SKM-1 treated with dmso at 0.1 percent for 144 hours (cell line): ENCODE measurements around the gene ELAVL4.
"Not testable (repeated sequence)": the region's sequence is repeated elsewhere in the genome, so short reads cannot be mapped to it uniquely, and the experiment has no call there.

Source experiments
- DNase-seq: peaks from one replicate; lab custom pipeline; 2025; ENCODE audit not compliant: unreplicated experiment; lab: John Stamatoyannopoulos, UW

Gene ELAVL4

DNA sequence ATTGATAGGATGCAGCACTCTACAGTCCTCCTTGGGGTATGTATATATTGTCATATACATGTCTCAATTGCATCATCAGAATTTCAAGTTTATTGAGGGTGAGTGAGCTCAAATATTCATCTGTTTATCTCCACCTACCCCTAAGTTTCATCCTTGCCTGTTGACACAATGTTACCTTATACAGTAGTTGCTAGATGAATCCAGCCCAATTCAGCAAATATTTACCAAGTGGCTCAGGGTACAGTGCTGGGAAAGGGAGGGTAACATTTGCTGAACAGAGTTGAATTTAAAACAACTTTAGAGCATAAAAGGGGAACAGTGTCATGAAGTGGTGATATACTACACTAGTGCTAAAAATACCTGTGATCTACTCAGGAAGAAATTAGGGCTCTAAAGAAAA is 14.4 kb downstream of the ELAVL4 start:
- no peak for DNase-seq

DNA sequence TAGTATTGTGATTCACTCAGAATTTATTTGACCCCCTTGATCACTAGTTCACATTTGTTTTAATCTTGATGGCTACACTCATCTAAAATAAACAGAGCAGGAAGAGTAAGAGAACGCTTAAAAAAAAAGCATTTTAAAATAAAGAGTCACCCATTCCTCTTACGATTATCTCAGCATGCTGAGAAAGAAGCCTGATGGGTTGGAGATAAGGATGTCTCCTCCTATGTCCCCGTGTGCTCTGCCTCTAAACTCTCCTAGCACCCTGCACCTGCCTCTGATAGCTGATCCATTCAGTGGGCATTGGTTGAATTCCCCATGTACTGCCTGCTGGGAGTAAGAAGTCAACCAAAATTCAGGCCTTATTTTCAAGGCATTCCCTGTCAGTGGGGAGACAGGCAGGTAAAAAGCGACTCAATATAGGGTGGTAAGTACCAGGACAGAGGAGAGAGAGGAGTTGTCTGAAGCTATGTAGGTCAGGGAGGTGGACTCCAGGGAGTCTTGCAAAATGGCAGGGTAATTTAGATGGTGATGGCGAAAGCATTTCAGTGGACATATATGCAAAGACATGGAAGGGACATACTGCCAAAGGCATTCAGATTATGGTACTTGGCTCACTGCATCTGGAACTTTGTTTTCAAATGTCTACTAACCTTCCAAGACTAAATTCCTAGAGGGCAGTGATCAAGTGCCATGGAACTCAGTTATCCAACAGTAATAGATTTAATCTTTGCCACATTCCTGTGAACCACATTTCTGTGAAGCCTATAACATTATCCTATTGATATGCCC is 18.4 kb downstream of the ELAVL4 start:
- DNase-seq: no peak

DNA sequence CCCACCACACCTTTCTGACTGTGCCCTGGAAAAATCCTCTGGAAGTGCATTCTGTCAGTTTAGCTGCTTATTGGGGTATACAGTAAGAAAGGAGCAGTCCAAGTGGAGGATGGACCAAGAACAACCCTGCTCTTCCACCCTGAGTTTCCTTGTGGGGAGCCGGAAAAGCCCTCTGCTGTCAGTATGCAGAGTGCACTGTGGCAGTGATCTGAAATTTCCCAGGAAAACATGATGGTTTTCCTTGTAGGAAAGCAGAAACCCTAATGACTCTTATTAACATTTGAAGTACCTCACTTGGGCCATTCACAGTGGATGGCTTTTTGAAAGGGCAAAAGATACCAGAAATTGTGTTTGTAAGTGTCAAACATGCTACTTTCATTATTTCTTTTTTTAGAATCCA is 20.5 kb downstream of the ELAVL4 start:
- DNase-seq: no peak

- DNase-seq: no peak
These were observed 23.7 kb downstream of the ELAVL4 start for GRCh38 chr1:50132347-50132894.

GRCh38 chr1:50135716-50136115 is 27.0 kb downstream of the ELAVL4 start:
- no peak for DNase-seq

GRCh38 chr1:50139339-50140181 is 30.8 kb downstream of the ELAVL4 start:
- DNase-seq: no peak

DNA sequence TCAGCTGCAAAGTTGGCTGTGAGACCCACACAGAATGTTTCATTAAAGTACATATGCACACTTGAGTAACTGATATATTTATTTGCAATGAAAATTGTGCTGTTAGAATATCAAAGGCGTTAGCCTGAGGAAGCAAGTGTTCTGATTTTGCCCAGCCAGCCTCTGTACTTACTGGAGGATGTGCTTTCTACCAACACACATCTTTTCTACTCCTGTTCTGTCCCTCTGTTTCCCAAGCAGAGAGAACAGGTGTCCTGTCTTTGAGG is 31.4 kb downstream of the ELAVL4 start:
- DNase-seq: no peak

GRCh38 chr1:50147191-50147850 is 38.6 kb downstream of the ELAVL4 start:
- DNase-seq: no peak

GRCh38 chr1:50148142-50148923 is 39.6 kb downstream of the ELAVL4 start:
- no peak for DNase-seq

DNA sequence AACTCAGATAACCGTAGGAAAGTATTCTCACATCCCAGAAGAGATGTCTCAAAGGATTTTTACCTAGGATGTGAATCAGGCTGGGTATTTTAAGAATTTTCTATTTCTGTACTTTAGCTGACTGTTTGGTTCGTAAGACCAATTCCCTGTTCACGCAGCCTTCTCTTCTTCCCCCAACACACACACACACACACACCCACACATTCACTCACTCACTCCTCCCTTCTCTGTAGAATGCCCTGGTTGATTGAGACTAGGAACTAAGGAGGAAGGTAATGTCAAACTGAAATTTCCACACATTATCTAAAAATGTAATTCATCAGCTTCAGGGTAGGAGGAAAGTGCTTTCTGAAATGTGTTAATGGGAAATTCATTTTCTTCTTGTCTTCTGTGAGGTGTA is 43.5 kb downstream of the ELAVL4 start:
- no peak for DNase-seq

DNA sequence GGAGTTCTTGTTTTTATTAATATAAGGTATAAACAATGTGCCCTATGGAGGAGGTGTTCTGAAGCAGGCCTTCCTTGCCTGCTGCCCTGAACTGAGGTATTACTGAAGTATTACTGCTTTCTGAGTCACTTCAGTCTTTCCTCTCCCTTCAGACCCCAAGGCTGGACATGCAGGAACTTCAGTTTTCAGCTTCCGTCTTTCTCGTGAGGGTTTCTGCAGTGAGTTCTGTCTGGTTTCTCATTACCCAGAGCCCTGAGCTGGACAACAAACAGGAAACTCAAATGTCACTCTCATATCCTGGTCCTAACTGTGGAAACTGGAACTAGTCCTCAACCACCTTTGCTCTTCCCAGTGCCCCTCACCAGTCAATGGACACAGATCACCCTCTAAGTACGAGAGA is 46.8 kb downstream of the ELAVL4 start:
- no peak for DNase-seq

DNA sequence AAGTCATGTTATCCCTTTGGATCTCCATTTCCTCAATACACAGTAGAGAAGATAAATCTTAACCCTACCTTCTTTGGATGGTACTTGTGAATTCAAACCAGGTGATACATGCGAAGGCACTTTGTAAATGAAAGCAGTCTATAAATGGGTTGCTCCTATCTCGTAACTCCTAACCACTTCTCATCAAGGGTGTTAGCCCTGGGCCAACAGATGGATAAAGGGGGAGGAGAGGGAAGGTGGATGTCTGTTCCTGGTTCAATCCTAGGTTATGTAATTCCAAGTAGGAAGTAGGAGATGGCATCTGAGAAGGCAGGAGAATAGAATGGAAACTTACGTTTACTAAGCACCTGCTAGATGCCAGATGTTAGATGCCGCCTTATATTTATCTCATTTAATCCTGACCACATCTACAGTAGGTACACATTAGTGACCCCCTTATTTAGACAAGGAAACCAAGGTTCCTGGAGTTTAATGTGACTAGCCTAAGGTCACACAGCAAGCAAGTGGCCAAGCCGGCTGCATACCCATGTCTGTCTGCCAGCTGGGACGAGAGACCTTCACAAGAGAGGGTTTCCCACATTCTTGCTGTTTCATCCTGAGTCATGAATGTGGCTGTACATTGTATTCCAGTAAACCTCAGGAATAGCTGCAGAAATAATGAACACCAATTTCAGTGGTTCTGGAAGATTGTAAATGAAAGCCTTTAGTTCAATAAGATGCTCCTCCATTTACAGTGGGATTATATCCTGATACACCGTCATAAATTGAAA is 47.7 kb downstream of the ELAVL4 start:
- no peak for DNase-seq

GRCh38 chr1:50157306-50157941 is 48.7 kb downstream of the ELAVL4 start:
- no peak for DNase-seq

DNA sequence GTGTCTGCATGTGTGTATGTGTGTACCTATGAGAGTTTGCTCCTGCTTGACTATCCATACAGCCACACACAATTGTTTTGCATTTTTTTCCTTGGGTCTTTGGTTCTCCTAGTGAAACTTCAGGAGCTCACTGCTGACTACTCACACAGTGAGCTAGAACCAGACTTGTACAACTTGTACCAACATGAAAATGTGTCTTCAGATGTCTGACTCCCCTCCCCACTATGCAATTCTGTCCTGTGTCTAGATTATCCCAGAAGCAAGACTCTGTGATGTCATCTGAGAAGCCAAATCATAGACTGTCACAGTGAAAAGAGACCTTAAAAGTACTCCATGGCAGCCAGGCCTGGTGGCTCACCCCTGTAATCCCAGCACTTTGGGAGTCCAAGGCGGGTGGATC is 49.7 kb downstream of the ELAVL4 start:
- no peak for DNase-seq

GRCh38 chr1:50163680-50164079 is 55.0 kb downstream of the ELAVL4 start:
- no peak for DNase-seq

GRCh38 chr1:50166351-50166750 is 57.6 kb downstream of the ELAVL4 start:
- not testable (repeated sequence) for DNase-seq

DNA sequence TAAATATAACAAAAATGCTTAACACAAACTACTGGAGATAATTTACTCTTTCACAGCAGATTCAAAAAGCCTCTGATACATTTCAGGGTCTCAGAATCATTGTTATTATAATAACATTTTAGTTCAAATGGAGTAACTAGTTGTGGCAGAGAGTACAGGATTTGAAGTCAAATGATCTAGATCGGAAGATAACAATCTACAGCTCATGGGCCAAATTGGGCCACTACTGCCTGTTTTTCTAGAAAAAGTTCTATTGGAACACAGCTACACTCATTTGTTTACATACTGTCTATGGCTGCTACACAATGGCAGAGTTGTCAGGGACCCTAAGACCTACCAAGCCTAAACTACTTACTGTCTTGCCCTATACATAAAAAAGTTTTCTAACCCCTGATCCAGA is 63.6 kb downstream of the ELAVL4 start:
- DNase-seq: no peak

- DNase-seq: no peak
These were observed 65.4 kb downstream of the ELAVL4 start for GRCh38 chr1:50174101-50174500.

GRCh38 chr1:50175719-50176639 is 67.3 kb downstream of the ELAVL4 start:
- no peak for DNase-seq
